Esophagus mucosa (tissue), 1 donor: Measurements from ENCODE around the gene IRAK2. TPM values are rescaled to one million over a fixed set of nuclear protein-coding genes. Genes with fewer than 3 reads are reported as not detected.
A peak's percentile ranks its signal among the peaks of the same experiment; 100 is the strongest.
"Not testable (repeated sequence)": the region's sequence is repeated elsewhere in the genome, so short reads cannot be mapped to it uniquely, and the experiment has no call there.

Experiments
- ATAC-seq: fragments of 200-7000 bp; cut with Tn5 transposase; one replicate; pipeline ENCODE4 v1.9.1; 2020
- total RNA-seq: library from RNA; stranded (reverse); gene quantifications from one replicate; pipeline ENCODE4 v1.2.4, GENCODE V29; 2023
- donor health status: DM: yes; HTN: yes; CAD: no.

The IRAK2 gene
- total RNA-seq, 1 donor from 2014 or later, result 6.0 TPM

- no peak for ATAC-seq
Measured at GRCh38 chr3:10160925-10161324, 3.8 kb upstream of the IRAK2 start.

GRCh38 chr3:10162185-10162584 is 2.5 kb upstream of the IRAK2 start:
- no peak for ATAC-seq

GRCh38 chr3:10164201-10164545 is 546 bp upstream of the IRAK2 start:
- ATAC-seq, result not testable (repeated sequence)

- no peak for ATAC-seq
Measured at GRCh38 chr3:10166213-10166604, 1.5 kb downstream of the IRAK2 start.

GRCh38 chr3:10169000-10169496 is 4.3 kb downstream of the IRAK2 start:
- no peak for ATAC-seq

- ATAC-seq, result peak; percentile 78
Measured at GRCh38 chr3:10170915-10171478, 6.3 kb downstream of the IRAK2 start.

- no peak for ATAC-seq
Measured at GRCh38 chr3:10173095-10173925, 8.6 kb downstream of the IRAK2 start.

- ATAC-seq, result peak; percentile 60
Measured at GRCh38 chr3:10173926-10174435, 9.3 kb downstream of the IRAK2 start.

- ATAC-seq, result not testable (repeated sequence)
Measured at GRCh38 chr3:10175334-10175733, 10.6 kb downstream of the IRAK2 start.

GRCh38 chr3:10176150-10176549 is 11.4 kb downstream of the IRAK2 start:
- ATAC-seq, result not testable (repeated sequence)

GRCh38 chr3:10177737-10178136 is 13.0 kb downstream of the IRAK2 start:
- no peak for ATAC-seq

- no peak for ATAC-seq
Measured at GRCh38 chr3:10178892-10179291, 14.2 kb downstream of the IRAK2 start.

- peak; percentile 10 for ATAC-seq
Measured at GRCh38 chr3:10180289-10180688, 15.6 kb downstream of the IRAK2 start.

GRCh38 chr3:10180738-10181295 is 16.1 kb downstream of the IRAK2 start:
- ATAC-seq, result peak; percentile 24

- no peak for ATAC-seq
Measured at GRCh38 chr3:10182950-10183349, 18.2 kb downstream of the IRAK2 start.

- ATAC-seq, result no peak
Measured at GRCh38 chr3:10184250-10184649, 19.5 kb downstream of the IRAK2 start.

- no peak for ATAC-seq
Measured at GRCh38 chr3:10185804-10186762, 21.4 kb downstream of the IRAK2 start.

GRCh38 chr3:10187290-10187876 is 22.7 kb downstream of the IRAK2 start:
- ATAC-seq, result no peak

GRCh38 chr3:10187944-10188343 is 23.2 kb downstream of the IRAK2 start:
- ATAC-seq, result no peak

GRCh38 chr3:10188804-10189556 is 24.3 kb downstream of the IRAK2 start:
- ATAC-seq, result no peak
